Smooth muscle cell of the brain vasculature (primary cell): ENCODE measurements around the gene BTBD17.
"Not testable (repeated sequence)": the region's sequence is repeated elsewhere in the genome, so short reads cannot be mapped to it uniquely, and the experiment has no call there.

Experiments
- DNase-seq: peaks from one replicate; pipeline ENCODE4 v3.0.0-alpha.2; 2012; ENCODE audit warnings: low read depth, low spot score

BTBD17 gene, protein sequence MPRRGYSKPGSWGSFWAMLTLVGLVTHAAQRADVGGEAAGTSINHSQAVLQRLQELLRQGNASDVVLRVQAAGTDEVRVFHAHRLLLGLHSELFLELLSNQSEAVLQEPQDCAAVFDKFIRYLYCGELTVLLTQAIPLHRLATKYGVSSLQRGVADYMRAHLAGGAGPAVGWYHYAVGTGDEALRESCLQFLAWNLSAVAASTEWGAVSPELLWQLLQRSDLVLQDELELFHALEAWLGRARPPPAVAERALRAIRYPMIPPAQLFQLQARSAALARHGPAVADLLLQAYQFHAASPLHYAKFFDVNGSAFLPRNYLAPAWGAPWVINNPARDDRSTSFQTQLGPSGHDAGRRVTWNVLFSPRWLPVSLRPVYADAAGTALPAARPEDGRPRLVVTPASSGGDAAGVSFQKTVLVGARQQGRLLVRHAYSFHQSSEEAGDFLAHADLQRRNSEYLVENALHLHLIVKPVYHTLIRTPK

DNA sequence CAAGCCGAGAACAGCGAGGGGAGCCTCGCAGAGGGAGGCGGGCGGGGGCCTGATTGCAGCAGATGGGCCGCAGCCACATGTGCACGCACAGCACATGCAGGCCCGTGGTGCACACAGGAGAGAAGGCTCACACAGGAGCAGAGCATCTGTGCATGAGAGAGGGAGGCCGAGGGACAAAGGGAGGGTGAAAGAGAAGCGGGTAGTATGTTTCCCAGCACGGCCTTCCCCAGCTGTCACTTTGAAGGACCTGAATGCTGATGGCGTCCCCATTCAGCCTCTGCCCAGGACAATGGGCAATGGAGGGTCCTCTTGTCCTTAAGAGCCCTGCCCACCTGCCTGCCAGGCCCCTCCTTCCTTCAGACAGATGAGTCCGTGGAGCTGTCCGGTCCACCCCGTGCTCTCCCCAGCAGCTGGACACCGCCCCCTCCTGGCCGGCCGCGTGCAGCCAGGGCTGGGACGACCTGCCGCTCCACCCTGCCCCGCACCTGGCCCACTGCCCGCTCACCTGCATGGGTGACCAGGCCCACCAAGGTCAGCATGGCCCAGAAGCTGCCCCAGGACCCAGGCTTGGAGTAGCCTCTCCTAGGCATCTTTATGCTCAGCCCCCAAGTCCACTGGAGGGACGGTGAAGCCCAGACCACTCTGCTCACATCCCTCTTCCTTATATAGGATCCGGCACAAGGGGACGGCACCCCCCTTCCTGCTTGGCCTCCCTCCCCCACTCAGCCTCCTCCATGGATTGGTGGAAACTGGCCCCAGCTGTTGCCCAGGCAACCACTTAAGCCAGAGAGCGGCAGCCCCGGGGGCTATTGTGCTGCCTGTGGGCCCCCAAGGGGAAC is at the start of gene BTBD17:
TSS of gene BTBD17 (minus strand) at position 639 of the 839 bp plus-strand sequence. CDS start at position 590, 49 bp downstream.
- no peak for DNase-seq

DNA sequence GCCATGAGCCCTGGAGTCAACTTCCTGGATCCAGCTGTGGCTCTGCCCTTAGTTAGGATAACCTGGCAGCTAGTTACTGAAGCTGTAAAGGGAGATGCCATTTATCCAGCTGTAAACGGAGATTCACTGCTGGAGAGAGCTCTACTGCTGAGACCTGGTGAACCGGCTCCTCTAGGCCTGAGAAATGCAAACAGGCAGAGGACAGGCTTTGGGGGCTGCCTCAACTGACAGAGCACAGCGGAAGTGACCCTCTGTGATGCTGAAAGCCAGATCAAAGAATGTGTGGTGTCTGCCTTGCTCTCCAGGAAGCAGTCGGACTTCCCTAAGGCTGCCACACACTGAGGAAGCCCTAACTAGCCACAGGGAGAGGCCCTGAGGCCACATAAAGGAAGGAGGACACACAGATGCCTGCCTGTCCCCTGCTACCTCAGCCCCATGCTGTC is 48.4 kb upstream of the BTBD17 start:
- no peak for DNase-seq

DNA sequence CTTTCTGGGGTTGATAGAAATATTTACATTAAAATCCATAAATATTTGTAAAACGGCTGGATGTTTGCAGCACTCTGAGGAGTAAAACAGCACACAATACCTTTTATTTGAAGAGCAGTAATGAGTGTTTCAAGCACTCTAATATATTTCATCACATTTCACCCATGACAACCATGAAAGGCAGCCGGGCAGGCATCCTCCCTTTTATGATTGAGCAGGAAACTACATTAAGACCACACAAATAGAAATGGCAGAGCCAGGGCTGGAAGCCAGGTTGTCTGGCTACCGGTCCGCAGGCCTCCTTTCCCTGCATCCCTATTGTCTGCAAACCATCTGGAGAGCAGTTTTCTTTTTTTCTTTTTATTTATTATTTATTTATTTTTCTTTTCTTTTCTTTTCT is 47.1 kb upstream of the BTBD17 start:
- no peak for DNase-seq

DNA sequence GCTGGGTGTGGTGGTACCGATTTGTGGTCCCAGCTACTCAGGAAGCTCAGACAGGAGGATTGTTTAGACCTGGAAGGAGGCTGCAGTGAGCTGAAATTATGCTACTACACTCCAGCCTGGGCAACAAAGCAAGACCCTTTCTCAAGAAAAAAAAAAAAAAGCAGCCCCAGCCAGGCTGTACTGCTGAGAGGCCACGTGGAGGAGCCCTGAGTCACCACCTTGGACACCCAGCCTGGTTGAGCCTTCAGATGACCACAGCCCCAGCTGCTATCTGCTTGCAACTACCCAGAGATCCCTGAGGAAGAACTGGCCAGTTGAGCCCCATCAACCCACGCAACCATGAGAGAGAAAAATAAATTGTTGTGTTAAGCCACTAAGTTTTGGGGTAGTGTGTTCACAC is 46.6 kb upstream of the BTBD17 start:
- DNase-seq, result no peak

DNA sequence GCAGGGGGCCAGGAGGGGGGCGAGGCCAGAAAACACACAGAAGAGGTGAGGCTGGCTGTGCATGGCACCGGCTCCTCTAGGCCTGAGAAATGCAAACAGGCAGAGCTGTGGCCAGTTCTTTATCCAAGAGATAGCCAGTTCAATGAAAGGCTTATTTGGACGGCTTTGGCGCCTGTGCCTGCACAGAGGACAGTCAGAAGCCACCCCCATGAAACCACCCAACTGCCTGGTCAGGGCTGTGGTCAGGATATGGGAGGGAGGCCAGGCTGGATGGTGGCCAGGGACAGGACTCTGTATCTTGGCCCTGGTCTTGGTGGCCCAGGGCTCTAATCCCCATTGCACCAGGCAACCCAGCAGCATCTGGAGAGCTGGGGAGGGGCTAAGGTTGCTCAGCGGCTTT is 45.7 kb upstream of the BTBD17 start:
- no peak for DNase-seq

DNA sequence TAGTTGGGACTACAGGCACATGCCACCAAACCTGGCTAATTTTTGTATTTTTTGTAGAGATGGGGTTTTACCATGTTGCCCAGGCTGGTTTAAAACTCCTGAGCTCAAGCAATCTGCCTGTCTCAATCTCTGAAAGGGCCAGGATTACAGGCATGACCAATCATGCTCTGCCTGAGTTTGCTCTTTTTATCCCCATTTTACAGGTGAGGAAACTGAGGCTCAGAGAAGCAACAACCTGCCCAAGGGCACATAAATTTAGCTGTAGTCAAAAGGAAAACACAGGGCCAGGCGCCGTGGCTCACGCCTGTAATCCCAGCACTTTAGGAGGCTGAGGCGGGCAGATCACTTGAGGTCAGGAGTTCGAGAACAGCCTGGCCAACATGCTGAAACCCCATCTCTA is 43.6 kb upstream of the BTBD17 start:
- not testable (repeated sequence) for DNase-seq

DNA sequence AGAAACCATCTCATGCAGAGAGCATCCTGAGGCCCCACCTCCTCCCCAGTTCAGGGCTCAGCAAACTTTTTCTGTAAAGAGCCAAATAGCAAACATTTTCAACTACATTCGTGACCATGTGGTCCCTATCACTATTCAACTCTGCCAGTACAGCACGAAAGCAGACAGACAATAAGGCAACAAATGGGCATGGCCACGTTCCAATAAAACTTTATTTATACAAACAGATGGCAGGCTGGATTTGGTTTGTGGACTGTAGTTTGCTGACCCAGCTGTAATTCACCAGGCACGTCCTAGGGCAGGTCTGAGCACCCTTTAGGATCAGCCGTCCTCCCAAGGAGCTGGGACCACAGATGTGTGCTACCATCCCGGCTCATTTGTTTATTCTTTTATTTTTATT is 43.1 kb upstream of the BTBD17 start:
- DNase-seq, result no peak

DNA sequence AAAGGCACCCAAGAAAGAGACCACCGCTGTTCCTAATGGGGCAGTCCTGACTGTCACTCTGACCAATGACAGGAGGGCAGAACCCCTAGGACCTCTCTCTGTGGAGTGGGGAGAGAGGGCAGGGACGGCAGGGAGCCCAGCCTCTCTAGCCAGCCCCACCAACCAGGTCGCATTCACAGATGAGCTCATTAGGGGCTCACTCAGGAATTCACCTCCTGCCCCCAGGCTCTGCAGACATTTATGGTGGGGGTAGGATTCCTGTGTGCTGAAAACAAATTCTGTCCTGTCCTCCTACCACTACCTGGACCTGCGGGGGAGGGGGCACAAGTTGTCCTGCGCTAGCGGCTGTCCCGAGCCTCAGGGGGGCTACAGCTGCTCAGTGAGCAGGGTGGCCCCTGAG is 42.5 kb upstream of the BTBD17 start:
- no peak for DNase-seq

DNA sequence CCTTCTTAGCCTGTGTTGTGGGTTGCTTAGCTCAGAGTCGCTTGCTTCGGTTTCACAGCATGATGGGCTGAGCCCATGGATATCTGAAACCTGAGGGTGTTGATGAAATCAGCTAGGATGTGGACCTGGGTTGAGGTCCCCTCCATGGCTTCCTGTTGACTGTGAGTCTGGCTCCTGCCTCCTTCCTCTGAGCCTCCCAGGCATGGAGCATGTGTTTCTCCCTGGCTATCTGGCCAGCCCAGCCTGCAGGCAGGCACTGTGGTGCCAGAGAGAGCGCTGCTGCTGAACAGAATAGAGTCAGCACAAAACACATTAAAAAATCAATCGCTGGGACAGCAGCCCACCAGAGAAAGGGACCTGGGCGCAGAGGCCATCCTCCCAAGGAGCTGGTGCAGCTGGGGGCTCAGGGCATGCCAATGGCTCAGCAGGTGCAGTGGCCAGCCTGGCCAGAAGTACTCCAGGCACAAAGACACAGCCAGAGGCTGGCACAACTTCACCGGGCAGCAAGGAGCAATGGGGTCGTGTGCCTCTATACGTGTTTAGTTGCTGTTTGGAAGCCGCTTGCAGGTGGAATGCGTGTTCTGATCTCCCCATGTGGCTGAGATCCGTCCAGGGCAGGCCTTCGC is 42.0 kb upstream of the BTBD17 start:
- DNase-seq, result no peak

DNA sequence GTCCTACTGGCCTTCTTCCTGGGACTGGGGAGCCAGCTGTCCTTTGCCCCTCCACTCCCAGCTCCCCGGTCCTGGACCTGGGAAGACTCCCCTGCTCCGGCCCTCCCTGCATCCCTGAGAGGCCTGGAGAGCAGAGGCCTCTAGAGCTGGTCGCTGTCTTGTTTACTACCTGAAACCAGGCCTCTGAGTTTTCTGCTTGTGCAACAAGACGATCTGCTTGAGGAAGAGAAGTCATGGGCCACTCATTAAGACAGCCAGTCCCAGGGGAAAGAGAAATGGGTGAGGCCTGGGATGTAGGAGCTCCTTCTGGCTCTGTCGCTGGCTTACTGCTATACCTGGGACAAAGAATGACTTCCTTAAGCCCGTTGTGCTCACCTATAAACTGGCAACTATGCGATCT is 40.4 kb upstream of the BTBD17 start:
- DNase-seq, result no peak

DNA sequence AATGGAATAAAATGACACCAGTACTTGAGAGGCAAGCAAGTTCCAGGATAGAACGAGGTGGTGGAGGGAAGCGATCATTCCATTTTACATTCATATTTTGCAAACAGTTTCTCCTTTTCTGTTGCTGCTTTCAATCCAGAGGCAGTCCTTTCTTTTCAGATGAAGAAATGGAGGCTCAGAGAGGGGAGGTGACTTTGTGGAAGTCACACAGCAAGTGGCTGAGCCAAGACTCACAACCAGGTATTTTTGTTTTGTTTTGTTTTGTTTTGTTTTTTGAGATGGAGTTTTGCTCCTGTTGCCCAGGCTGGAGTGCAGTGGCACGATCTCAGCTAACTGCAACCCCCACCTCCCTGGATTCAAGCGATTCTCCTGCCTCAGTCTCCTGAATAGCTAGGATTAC is 34.9 kb upstream of the BTBD17 start:
- no peak for DNase-seq

DNA sequence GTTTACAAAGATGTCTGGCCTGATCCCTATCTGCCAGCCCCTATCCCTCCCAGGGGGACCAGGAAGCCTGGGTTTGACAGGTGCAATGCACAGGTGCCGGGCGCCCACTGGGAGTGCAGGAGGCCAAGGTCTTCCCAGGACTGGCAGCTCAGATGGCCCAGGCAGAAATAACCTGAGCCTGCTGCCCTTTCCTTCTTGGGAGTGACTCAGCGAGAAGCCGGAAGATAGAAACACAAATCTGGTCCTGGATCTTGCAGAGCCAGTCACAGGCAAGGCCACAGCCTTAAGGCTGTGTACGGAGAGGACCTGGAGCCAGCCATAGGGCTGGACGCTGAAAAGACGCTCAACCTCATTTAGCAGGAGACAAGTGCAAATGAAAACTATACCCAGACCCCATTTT is 33.3 kb upstream of the BTBD17 start:
- no peak for DNase-seq

DNA sequence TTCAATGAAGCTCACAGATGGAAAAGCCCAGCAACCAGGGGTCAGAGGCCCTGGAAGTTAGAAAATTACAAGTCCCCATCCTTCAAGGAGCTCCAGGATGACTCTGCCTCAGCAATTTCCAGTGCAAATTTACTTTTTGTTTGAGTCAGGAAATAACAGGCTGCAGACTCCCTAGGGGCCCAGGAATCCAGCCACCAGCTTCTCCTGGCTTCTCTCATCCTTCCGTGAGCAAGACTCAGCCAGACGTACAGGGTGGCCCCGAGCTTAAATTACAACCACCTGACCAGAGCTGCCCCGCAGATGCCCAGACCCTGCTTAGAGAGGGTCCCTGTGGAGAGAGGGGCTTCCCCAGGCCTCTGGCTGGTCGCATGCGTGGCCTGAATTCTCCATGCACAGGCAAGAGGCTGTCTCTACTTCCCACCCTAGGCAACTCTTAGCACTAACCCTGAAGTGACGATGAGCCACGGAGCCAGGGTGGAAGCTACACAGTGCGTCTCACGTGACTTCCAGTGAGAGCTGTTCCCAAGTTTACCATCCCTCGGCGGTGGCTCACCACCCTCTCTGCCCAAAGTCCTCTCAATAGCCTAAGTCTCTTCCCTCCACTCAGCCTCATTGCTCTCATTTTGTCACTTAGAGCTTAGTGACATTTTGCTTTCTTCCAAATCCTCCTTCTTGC is 32.7 kb upstream of the BTBD17 start:
- DNase-seq, result no peak

DNA sequence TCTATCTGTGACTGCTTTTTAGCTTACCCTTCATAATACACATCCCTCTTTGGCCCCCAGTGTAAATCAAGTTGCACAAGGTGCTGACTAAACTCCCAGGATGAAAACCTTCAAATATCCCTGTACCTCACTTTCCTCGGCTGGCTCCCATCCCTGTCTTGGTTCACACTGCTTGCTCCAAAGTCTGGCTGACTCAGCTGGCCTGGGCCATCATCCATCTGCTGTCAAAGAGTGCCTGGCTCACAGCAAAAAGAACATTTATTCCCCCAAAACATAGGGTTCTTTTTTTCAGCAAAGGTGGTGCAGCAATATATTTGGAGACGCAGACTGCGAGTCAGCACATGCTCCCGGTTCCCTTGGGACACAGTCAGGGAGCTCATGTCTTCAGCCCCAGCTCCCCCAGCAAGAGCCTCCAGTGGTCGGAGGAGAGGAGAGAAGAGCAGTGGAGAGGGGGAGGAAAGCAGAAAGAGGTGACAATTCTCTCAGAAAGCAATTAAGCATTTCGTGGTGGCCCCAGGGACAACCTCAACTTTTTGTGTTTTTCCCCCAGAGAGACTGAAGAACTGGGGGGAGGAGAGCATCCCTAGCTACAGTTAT is 31.8 kb upstream of the BTBD17 start:
- DNase-seq, result no peak

DNA sequence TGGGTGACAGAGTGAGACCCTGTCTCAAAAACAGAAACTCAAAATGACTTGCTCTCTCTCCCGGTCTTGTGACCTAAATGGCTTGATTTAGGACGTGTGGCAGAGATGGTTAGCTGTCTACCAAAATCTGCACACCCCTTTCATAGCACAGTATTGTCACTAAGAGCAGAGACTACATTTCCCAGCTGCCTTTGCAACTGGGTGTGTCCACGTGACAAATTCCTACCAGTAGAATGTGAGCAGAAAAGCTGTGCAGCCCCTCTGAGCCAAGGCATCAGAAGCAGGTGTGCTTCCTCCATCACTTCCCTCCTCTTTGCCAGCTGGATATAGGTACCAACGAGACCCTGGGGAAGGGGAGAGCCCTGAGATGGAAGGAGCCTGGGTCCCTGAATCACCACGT is 31.2 kb upstream of the BTBD17 start:
- DNase-seq, result no peak

DNA sequence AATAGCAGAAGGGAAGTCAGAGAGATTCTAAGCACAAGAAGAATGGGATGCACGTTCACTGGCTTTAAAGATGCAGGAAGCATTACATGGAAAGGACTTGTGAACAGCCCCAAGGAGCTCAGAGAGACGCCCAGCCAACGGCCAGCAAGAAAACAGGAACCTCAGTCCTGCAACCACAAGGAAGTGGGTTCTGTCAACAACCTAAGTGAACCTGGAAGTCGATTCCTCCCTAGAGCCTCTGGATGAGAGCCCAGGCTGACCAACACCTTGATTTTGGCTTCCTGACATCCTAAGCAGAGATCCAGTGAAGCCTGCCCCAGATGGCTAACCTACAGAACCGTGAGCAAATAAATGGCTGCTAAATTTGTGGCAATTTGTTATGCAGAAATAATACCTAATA is 30.1 kb upstream of the BTBD17 start:
- DNase-seq, result no peak

DNA sequence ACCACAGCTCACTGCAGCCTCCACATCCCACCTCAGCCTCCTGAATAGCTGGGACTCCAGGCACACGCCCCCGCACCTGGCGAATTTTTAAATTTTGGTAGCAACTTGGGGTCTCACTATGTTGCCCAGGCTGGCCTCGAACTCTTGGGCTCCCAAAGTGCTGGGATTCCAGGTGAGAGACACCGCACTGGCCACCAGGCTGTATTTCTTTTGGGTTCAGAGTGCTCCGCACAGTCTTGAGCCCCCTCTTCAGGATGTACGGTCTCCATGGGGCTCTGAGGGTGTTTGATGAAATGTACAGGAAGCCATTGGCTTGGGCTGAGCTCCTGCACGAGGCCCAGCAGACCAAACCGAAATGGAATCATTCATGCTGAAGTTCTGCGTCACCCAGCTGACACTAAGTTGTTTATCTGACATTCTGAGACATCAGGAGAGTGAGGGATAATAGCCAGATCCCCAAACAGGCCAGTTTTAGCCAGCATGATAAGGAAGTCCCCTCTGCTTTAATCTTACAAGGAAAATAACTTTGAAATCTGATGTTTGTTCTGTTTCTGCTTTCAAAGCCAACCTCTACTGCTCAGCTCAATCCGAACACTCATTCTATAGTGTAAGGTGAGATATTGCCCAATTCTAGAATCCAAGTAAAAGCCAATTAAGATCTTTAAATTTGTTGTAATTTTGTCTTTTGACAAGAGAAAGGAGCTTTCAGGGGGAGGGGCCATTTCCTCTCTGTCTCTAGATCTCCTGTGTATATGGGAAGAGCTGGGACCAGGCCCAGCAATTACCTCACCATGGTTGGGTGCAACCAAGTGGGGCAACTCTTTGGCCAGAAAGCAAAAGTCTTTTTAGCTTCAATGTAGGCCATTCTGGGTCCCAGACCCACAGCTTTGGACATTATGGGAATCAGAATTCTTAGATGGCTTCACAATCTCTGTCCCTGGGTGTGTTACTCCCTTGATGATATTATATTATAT is 29.3 kb upstream of the BTBD17 start:
- no peak for DNase-seq

DNA sequence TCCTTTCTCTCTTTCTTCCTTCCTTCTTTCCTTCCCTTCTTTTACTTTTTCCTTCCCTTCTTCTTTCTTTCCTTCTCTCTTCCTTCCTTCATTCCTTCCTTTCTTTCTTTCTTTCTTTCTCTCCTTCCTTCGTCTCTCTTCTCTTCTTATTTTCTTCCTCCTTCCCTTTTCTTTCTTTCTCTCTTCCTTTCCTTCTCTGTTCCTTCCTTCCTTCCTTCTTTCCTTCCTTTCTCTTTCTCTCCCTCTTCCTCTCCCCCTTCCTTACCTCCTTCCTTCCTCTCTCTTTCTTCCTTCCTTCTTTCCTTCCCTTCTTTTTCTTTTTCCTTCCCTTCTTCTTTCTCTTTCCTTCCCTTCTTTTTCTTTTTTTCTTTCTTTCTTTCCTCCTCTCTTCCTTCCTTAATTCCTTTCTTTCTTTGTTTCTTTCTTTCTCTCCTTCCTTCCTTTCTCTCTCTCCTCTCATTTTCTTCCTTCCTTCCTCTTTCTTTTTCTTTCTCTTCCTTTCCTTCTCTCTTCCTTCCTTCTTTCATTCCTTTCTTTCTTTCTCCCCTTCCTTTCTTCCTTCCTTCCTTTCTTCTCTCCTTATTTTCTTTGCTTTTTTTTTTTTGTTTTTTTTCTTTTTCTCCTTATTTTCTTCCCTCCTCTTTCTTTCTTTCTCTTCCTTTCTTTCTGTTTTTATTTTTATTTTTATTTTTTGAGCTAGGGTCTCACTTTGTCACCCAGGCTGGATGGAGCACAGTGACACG is 28.4 kb upstream of the BTBD17 start:
- no peak for DNase-seq

DNA sequence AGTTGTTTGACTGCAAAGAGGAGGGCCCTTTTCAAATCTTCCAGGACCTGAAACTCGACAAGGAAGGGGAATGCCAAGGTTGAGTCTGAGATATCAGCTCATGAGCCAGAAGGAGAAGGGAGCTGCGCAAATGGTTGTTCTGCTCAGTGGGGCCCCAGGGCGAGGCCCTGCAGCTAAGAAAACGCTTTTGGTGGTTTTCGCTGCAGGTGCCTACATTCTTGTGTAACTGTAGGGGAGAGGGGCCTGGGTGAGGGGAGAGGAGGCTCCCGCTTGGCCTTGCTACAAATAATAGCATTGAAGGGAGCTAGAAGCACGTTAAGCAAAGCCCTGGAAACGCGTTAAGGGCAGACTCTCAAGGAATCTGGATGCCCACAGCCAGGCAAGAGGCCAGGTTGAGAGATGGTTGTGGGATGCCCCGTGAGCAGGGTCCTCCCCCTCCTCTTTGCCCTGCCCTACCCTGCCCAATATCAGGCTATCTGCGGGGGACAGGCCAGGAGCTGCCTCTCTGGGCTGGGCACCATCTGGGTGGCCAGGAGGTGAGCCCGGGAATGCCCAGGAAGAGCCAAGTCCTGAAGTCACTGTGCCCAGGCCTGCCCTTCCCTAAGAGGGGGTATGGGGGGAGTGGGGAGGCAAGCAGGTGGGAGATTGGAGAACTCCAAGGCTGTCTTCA is 27.6 kb upstream of the BTBD17 start:
- no peak for DNase-seq
